ENCODE data around the gene ARID4B. TPM values are rescaled to one million over a fixed set of nuclear protein-coding genes. Genes with fewer than 3 reads are reported as not detected.

ARID4B gene
- total RNA-seq, 1 experiment from 2014 or later, result 34.0 TPM

DNA sequence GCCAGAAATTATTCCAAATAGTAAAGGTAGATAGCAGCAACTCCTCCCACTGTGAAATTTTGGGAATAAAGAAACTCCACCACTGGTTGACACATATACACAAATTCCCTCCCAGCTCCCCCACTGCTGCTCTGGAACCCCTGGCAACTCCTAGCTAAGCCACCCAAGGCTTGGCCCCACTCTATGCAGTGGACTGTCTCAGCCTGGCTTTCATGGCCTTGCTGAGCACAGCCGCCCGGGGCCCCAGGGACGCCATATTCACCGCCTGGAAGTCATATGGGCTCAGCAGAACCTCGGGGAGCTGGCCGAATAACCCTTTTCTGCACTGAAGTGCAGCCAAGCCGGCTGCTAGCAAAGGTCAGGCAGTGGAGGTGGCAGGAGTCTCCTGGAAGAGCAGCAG, 151.5 kb downstream of the ARID4B start:
- Histone ChIP-seq H4K8ac (replicated peaks; ENCODE audit: insufficient read length, low read depth, low read length) (no peak overlapping the region), H2AK5ac (ENCODE audit: insufficient read length, low read length) (no peak overlapping the region), H2BK15ac (ENCODE audit: low read depth, low read length) (no peak overlapping the region), H2AFZ (ENCODE audit: low read length) (no peak overlapping the region), H2BK20ac (ENCODE audit: low read depth, low read length, poor library complexity, severe bottlenecking) (no peak overlapping the region), H4K91ac (ENCODE audit: insufficient read length, low read depth, low read length) (no peak overlapping the region), H3K9ac (ENCODE audit: extremely low read depth, insufficient read length, low read length) (no peak overlapping the region), H3K4me2 (ENCODE audit: insufficient read depth, insufficient read length, low read length) (no peak overlapping the region), H3K27me3 (ENCODE audit: insufficient read depth, low read length) (no peaks in the 10 kb centered on the region), H3T11ph (ENCODE audit: low read length) (no peak overlapping the region), H4K20me1 (ENCODE audit: control insufficient read depth, insufficient read depth, insufficient read length) (no peaks in the 10 kb centered on the region), H3K14ac (ENCODE audit: insufficient read depth, low read length) (no peak overlapping the region), H3K56ac (ENCODE audit: insufficient read length, low read depth, low read length) (no peak overlapping the region), H3K4ac (ENCODE audit: low read depth, low read length) (no peak overlapping the region), H2BK5ac (ENCODE audit: insufficient read length, low read length) (no peak overlapping the region), H3K23ac (ENCODE audit: insufficient read length, low read depth, low read length) (no peak overlapping the region), H3K4me1 (ENCODE audit: insufficient read depth, low read length) (no peaks in the 10 kb centered on the region), H3K9me3 (ENCODE audit: control insufficient read depth, low read depth, low read length) (no peaks in the 10 kb centered on the region), H2BK120ac (ENCODE audit: low read depth, low read length, poor library complexity, severe bottlenecking) (no peak overlapping the region), H3K18ac (ENCODE audit: insufficient read length, low read depth, low read length) (no peak overlapping the region), H3K79me2 (ENCODE audit: insufficient read depth, low read length) (no peaks in the 10 kb centered on the region), H4K5ac (ENCODE audit: insufficient read length, low read depth, low read length) (no peak overlapping the region), H3K79me1 (ENCODE audit: insufficient read depth, low read depth, low read length, poor library complexity, severe bottlenecking) (no peaks in the 10 kb centered on the region), H3K23me2 (ENCODE audit: insufficient read length, low read depth, low read length, poor library complexity, severe bottlenecking) (no peaks in the 10 kb centered on the region), H2BK12ac (ENCODE audit: insufficient read length, low read depth, low read length) (no peak overlapping the region), H3K27ac (ENCODE audit: insufficient read length, low read depth, low read length) (no peak overlapping the region)
- no peaks in the 10 kb centered on the region for H3K9me3 Mint-ChIP-seq
- H3K27me3 Mint-ChIP-seq (ENCODE audit: low read depth), result no peaks in the 10 kb centered on the region
- peaks cover 33 to 72% (median 64%) of the 10 kb centered on the region in 3 experiments for H3K36me3 Mint-ChIP-seq (ENCODE audit: insufficient read depth in 1 of 3, low read depth in 3 of 3)
- no peak for DNase-seq
- TF ChIP-seq, protein P1, sequence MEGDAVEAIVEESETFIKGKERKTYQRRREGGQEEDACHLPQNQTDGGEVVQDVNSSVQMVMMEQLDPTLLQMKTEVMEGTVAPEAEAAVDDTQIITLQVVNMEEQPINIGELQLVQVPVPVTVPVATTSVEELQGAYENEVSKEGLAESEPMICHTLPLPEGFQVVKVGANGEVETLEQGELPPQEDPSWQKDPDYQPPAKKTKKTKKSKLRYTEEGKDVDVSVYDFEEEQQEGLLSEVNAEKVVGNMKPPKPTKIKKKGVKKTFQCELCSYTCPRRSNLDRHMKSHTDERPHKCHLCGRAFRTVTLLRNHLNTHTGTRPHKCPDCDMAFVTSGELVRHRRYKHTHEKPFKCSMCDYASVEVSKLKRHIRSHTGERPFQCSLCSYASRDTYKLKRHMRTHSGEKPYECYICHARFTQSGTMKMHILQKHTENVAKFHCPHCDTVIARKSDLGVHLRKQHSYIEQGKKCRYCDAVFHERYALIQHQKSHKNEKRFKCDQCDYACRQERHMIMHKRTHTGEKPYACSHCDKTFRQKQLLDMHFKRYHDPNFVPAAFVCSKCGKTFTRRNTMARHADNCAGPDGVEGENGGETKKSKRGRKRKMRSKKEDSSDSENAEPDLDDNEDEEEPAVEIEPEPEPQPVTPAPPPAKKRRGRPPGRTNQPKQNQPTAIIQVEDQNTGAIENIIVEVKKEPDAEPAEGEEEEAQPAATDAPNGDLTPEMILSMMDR (conservative IDR thresholded peaks at IDR 0.05), result no peak
- peak overlapping the region; percentile 70 to 83 (median 83); a peak in 3 of 7 replicates for H3K27ac Mint-ChIP-seq
- no peaks in the 10 kb centered on the region for H3K4me1 Mint-ChIP-seq
- H3K4me3 Mint-ChIP-seq, result no peak overlapping the region
- WGBS (ENCODE audit: extremely low coverage, insufficient read length, low lambda C conversion rate), result no CpG with 5 or more reads among the region's 7 CpGs

Measured in H9 (cell line).